ENCODE measurements around the gene THAP10.

The THAP10 gene

GRCh38 chr15:70853318-70853972 lies 38.8 kb downstream of the THAP10 start:
- DNase-seq: no peak

DNA sequence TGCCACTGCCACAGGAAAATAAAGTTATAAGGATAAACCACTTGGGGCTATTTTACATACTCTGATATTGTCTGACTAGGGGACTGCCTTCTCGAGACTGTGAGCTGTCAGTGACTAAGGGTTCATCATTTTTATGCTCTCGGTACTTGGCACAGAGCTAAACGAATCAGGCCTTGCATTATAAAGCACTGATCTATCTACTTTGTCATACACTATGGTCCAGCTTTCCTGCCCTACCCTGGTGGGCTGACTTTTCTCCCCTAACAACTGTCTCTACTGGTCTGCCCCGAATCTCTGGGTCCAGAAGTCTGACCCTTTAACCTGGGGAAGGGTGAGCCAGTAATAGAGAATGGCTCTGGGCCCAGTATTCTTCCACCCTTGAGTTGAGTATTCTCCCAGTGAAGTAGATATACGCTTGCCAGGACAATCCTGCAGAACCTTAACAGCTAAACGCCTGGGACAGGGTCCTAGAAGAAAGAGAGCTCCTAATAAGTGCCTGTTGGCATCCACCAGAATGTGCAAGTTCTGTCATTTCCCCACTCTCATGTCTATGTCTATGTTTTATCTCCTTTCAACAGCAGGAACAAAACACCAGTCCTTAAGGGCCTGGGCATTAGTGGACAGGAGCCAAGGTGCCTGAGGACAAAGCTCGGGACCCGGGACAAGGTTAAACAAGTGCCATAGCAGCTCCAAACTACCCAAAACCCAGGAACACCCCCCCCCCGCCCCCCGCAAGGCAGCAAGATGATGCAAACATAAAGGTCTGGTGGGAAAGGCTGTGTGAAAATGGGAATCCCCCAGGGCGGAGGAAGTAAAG lies 39.5 kb downstream of the THAP10 start:
- DNase-seq: no peak

DNA sequence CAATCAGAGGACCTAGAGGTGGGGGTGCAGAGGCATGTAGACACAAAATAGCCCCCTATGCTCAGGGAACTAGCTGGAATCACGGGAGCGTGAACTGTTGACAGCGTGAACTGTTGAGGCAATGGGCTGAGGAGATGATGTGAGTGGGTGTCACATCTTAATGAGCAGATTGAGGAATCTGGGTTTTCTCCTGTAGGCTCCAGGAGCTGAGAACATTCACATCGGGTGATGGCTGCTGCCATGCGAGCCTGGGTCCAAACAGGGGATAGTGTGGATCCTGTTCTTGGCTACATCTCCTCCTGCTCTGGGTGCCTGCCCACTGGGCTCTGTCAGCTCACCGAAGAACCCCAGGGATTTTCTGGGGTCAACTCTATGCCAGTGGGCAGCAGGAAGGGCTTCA lies 40.3 kb downstream of the THAP10 start:
- DNase-seq: no peak

GRCh38 chr15:70845602-70846360 lies 46.5 kb downstream of the THAP10 start:
- no peak for DNase-seq

GRCh38 chr15:70837476-70837875 lies 54.8 kb downstream of the THAP10 start:
- no peak for DNase-seq

GRCh38 chr15:70835841-70836240 lies 56.4 kb downstream of the THAP10 start:
- no peak for DNase-seq

GRCh38 chr15:70835415-70835814 lies 56.8 kb downstream of the THAP10 start:
- no peak for DNase-seq

GRCh38 chr15:70834999-70835398 lies 57.2 kb downstream of the THAP10 start:
- no peak for DNase-seq

DNA sequence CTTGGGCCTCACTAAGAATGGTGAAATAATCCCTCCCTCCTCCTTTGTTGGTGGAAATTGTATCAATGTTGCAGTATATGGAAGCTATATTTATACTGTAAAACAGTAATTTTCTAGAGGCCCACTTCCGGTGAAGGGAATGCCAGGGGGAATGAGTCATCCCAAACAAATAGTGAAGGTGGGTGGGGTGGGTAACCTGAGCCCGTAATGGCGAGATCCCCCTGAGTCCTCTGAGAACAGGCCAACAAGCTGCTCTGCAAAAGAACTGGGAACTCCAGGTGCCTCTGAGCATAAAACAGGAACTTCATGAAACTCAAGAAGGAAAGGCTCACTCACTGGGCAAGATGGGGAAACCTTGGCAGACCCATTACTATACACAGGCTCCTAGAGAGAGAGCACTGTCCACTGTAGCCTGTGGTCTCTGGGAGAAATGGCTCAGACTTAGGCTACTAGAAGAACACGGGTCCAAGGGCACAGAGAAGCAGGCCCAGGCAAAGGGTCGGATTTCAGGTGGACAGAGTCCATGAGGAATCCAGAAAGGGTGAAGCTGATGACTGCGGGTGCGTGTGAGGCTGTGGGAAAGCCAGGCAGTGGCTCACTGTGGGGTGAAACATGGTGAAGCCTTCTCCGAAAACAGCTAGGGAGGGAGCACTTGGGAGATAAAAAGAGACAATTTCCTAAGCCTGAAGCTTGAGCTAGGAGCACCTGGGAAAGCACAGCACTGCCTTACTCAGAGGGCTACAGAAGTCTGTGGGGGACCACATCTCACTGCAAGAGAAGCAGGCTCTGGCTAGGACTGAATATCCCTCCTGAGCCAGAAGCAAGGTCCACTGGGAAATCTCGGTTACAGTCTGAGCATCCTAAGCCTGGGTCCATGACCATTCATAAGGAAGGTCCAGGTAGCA lies 58.1 kb downstream of the THAP10 start:
- peak; percentile 44 for DNase-seq

DNA sequence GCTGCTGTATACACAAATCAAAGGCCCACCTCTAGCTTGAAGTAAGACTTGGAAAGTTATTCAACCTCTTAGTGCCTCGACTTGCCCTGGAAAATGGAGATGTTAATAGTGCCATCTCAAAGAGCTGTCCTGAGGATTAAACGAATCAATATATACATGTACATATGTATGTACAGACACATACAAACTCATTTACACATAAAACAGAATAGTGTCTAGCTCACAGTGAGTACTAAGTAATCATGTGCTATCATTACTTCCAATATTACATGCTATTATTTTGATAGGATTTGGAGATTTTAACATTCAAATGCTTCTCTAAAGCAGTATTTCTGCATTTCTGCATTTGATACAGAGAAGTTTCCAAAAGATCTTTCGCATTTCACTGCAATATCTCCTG lies 58.8 kb downstream of the THAP10 start:
- DNase-seq: no peak

DNA sequence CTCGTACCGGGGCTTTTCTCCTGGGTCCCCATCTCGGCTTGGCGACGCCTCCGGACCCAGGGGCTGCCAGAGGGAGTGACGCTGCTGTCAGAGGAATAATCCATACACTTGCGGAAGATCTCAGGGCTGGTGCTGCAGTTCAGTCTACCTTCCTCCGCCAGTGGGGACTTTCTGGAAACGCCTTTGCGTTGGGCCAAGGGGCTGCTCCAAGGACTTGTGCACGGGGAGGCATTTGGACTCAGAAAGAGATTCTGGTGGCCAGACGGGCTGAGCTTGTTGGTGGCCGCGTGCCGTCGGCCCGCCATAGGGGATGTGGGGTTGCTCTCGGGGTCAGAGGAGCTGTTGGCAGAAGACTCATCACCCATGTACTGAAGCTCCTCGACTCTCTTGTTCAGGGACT lies 60.1 kb downstream of the THAP10 start:
- DNase-seq: no peak

All from NCI-H1436 (cell line).